Measurements from ENCODE around the gene ZNF692.
"Not testable (repeated sequence)": the region's sequence is repeated elsewhere in the genome, so short reads cannot be mapped to it uniquely, and the experiment has no call there.

Gene ZNF692, protein sequence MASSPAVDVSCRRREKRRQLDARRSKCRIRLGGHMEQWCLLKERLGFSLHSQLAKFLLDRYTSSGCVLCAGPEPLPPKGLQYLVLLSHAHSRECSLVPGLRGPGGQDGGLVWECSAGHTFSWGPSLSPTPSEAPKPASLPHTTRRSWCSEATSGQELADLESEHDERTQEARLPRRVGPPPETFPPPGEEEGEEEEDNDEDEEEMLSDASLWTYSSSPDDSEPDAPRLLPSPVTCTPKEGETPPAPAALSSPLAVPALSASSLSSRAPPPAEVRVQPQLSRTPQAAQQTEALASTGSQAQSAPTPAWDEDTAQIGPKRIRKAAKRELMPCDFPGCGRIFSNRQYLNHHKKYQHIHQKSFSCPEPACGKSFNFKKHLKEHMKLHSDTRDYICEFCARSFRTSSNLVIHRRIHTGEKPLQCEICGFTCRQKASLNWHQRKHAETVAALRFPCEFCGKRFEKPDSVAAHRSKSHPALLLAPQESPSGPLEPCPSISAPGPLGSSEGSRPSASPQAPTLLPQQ

GRCh38 chr1:248858891-248859889 is at the start of gene ZNF692:
ZNF692 (minus strand) TSS chr1:248859085; CDS start chr1:248858309, 776 bp downstream.
- peak; percentile 90 to 91 for ATAC-seq

GRCh38 chr1:248906753-248907661 is 48.1 kb upstream of the ZNF692 start:
- ATAC-seq: no peak

DNA sequence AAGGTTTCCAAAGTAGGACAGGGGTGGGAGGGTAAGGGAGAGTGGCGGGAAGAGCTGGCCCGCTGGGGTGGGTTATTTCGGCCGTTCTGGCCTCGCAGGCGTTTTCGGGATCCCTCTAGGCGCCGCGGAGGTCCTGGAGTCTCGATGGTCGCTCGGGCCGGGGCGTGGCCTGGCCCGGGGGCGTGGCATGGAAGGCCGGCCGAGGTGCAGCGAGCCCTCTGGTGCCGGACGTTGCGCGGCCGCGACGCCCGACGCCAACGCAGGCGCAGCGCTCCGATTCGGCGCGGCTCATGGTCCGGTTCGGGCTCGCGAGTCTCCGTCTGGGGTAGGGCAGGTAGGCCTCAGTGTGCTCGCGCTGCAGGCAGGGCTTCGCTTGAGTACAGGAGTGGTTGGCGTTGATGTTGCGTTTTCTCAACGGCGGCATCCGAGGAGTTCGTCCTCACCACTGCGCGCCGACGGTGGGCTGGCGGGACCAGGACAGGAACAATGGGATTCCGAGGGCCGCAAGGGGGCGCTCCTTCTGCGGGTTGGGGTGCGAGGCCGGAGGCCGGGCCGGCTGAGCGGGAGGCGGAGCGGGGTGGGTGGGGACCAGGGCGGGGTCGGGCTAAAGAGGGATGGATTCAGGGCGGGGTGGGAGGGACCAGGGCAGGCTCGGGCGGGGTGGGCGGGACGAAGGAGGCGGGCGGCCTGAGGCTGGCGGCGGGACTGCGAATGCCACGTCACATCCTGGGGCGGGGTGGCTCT is 47.3 kb upstream of the ZNF692 start, which contains the start of gene PGBD2:
PGBD2 (plus strand) TSS at position 227 of the 744 bp plus-strand sequence. CDS start 7,628 bp downstream, outside the sequence.
- peak; percentile 87 to 88 for ATAC-seq

DNA sequence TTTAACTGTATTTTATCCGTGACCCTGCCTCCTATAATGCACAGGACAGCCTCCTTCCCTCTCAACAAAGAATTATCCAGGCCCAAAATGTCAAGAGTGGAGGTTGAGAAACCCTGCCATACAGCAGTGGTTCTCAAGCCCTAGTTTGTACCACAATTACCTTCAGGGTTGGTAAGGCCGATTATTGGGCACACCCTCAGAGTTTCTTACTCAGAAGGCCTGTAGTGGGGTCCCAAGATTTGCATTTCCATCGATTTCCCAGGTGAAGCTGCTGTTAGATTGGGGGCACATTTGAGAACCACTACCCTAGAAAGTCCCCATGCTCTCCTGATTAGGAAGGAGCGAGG is 46.8 kb upstream of the ZNF692 start:
- ATAC-seq: no peak

DNA sequence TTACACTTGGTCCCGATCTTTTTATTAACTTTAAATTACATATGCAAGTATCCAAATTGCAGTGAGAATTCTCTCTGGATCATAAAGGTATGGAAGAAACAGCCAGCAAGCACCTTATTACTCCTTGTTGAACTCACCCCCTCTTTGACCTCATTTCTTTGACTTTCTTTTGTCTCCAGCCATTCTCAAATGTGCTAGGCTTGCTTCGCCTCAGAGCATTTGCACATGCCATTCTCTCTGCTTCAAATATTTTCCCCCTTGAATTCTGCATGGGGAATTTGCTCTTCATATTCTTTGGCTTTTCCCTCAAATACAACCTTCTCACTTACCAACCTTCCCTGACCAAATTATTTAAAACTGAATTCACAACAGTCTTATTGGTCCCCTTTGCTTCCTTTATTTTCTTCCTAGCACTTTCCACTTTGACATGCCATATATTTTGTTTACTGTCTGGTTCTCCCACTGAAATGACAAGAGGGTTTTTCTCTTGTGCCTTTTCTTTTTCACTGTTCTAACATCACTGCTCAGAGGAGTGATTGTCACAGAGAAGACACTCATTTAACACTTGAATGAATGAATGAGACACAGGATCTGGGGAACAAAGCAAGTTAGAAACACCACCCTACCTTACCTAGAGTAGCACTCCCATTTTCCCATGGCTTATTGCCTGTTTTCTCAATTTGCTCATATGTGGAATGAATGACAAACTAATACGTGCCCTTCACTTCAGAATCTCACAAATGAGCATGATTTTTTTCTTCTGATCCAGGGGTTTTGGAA is 45.7 kb upstream of the ZNF692 start:
- ATAC-seq: no peak

DNA sequence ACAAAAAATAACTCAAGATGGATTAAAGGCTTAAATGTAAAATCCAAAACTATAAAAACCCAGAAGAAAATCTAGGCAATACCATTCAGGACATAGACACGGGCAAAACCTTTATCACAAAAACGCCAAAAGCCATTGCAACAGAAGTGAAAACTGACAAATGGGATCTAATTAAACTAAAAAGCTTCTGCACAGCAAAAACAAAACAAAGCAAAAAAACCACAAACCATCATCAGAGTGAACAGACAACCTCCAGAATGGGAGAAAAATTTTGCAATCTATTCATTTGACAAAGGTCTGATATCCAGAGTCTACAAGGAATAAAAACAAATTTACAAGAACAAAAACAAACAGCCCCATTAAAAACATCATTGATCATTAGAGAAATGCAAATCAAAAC is 42.7 kb upstream of the ZNF692 start:
- no peak for ATAC-seq

GRCh38 chr1:248900637-248901036 is 41.8 kb upstream of the ZNF692 start:
- no peak for ATAC-seq

DNA sequence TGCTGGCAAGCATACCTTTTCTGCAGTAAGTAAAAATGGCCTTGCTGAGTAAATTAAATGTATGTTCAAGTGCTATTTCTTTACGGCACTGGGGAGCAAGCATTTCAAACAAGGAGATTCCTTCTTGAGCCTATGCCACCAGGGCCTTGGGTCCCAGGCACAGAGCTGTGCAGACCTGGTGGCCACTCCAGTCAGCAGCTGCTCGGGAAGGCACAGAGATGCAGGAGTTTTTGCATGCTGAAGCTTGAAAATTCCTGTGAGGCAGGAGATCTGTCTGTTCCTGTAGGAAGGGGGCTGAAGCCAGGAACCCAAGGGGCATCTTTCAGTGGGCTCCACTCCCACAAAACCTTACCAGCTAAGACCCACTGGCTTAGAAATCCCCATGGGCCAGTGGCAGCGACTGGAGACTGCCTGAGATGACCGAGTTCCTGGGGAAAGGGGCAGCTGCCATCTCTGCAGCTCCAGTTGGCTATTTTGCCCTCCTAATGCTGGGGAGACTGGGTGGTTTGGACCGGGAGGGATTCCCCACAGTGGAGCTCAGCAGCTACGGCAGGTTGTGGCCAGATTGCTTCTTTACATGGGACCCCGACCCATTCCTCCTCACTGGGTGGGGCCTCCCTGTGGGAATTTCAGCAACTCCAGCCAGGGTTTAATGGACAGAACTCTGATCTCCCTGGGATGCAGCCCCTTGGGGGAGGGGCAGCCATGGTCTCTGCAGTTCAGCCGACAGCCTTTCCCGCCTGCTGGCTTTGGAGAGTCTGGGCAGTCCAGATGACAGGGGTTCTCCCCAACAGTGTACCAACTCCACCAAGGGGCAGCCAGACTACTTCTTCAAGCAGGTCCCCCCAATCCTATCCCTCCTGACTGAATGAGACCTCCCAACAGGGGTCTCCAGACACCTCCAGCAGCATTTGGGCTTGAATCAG is 38.8 kb upstream of the ZNF692 start:
- no peak for ATAC-seq

GRCh38 chr1:248894837-248895236 is 36.0 kb upstream of the ZNF692 start:
- ATAC-seq: no peak

- ATAC-seq: no peak
Measured at GRCh38 chr1:248892590-248892989, 33.7 kb upstream of the ZNF692 start.

GRCh38 chr1:248891758-248892157 is 32.9 kb upstream of the ZNF692 start:
- no peak for ATAC-seq

DNA sequence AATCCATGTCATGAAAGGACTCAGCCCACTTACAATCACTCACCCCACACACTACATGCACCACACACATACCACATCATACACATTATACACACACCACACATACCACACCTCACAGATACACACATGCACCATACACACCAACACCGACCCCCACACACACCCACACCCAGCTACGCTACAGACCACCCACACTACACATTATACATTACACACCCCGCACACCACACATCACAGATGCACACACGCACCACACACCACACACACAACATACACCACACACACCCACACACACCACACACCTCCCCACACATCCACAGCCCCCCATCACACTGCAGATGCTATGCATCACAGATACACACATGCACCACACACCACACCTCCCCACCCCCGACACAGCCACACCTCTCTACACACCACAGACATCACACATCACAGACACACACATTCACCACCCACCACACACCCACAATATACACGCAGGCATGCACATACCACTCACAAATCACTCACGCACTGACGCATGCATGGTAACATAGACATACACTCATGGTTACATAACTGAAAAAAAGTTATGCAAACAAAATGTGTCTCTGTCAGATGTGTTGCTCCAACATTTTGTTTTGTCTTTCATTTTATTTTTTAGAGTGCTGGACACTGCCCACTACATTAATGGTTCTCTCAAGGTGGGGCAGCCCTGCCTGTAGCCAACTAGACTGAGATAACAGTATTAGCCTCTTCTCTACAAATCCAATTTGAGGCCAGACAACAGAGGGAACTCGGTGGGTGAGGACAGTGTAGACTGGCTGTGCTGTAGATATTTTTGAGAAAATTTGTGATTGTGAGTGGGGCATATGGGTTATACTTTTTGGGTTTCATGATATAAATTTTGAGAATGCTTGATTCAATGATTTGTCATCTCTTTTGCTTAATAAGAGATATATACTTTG is 31.9 kb upstream of the ZNF692 start:
- ATAC-seq: no peak

GRCh38 chr1:248889914-248890243 is 31.0 kb upstream of the ZNF692 start:
- not testable (repeated sequence) for ATAC-seq

GRCh38 chr1:248886237-248886895 is 27.5 kb upstream of the ZNF692 start:
- no peak for ATAC-seq

DNA sequence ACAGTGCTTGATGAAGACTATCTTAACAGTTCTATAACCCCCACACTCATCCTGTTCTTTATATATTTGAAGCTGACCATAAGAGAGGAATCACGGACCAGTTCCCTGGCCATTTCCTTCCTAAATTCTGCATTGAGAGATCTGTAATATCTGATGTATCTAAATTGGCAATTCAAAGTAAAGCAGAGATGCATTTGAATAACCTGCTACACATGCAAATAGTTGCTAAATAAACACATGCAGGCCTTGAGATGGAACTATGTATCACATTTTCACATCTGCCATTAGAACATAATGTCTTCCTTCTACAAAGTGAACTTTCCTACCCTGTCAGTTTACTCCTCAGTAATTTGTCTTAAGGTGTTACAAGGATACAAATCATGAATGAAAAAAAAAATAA is 26.8 kb upstream of the ZNF692 start:
- ATAC-seq: no peak

GRCh38 chr1:248884632-248885295 is 25.9 kb upstream of the ZNF692 start:
- ATAC-seq: no peak

DNA sequence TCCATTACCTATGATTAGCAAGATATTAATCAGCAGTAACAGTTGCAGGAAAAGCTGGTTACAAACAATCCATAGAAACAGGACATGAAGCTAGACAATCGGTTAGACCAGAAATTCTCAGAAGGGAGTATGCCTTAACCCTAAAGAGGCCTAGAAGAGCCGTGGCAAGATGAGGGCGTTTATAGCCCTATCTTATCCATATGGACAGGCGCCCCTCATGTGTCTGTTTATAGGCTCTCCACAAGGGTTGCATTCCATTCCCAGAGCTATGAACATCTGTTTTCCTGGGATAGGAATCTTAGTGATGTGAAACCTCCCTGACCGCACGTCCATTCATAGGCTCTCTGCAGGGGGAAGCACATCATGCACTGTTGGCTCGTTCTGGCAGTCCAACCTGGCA is 23.5 kb upstream of the ZNF692 start:
- ATAC-seq: not testable (repeated sequence)
